B cell (primary cell): ENCODE measurements around the gene FGD4. TPM values are rescaled to one million over a fixed set of nuclear protein-coding genes. Genes with fewer than 3 reads are reported as not detected.

Experiments used
- ATAC-seq: fragments of 200-7000 bp; cut with Tn5 transposase; one replicate; pipeline ENCODE4 v1.10.0; 2021; ENCODE audit warnings: low read depth, mild to moderate bottlenecking, moderate number of reproducible peaks, moderate library complexity
- CTCF ChIA-PET: fragments of 350-600 bp; sonication (Branson Sonifier 250); formaldehyde crosslinking; loops from one replicate; lab custom pipeline; 2021; ENCODE audit warnings: antibody characterized with exemption, inconsistent platforms; lab: Charles Lee
- POLR2A ChIA-PET: fragments of 350-600 bp; sonication (Branson Sonifier 250); formaldehyde crosslinking; loops from one replicate; lab custom pipeline; 2021; ENCODE audit warnings: antibody characterized with exemption; lab: Charles Lee
- DNase-seq: peaks from one replicate; pipeline ENCODE4 v3.0.0; 2013
- H2AFZ ChIP-seq: 2 replicates; pipeline ENCODE4 v1.6.1; 2012; ENCODE audit warnings: mild to moderate bottlenecking, low read depth, low read length; ENCODE audit not compliant: insufficient read depth, poor library complexity, severe bottlenecking
- H3K27ac ChIP-seq, 2 donors: 1 replicate in 1 of 2; 2 replicates in 1 of 2; pipeline ENCODE4 v1.5.1; 2012 to 2013; ENCODE audit warnings: low read length in 2 of 2, mild to moderate bottlenecking in 2 of 2, moderate library complexity in 1 of 2
- H3K27me3 ChIP-seq, 4 experiments: fragments of 200-600 bp in 1 of 4; sonication (generic) in 1 of 4; replicated peaks in 1 of 4; 1 replicate in 2 of 4; 2 replicates in 2 of 4; pipeline versions ENCODE4 v1.6.1 to v1.7.0; 2013 to 2016; ENCODE audit warnings: low read length in 3 of 4, mild to moderate bottlenecking in 2 of 4, mixed read lengths in 1 of 4, moderate library complexity in 1 of 4; ENCODE audit not compliant: insufficient read depth in 4 of 4, control insufficient read depth in 3 of 4; ENCODE audit errors: control extremely low read depth in 1 of 4
- H3K36me3 ChIP-seq, 2 experiments: replicated peaks in 1 of 2; 1 replicate in 1 of 2; 2 replicates in 1 of 2; pipeline versions ENCODE4 v1.6.1 to v1.7.1; 2013; ENCODE audit warnings: low read length in 1 of 2; ENCODE audit not compliant: insufficient read depth in 2 of 2, control insufficient read depth in 1 of 2; ENCODE audit errors: control extremely low read depth in 1 of 2, extremely low read depth in 1 of 2
- H3K4me1 ChIP-seq, 2 donors: fragments of 200-600 bp in 1 of 2; sonication (generic) in 1 of 2; 1 replicate in 1 of 2; 2 replicates in 1 of 2; pipeline versions ENCODE4 v1.5.1 to v1.6.1; 2013 to 2017; ENCODE audit warnings: low read length in 2 of 2; ENCODE audit not compliant: control insufficient read depth in 2 of 2, insufficient read depth in 2 of 2
- H3K4me2 ChIP-seq: replicated peaks from 2 replicates; pipeline ENCODE3; 2012; ENCODE audit warnings: mild to moderate bottlenecking, low read depth, low read length; ENCODE audit not compliant: poor library complexity, severe bottlenecking
- H3K4me3 ChIP-seq, 5 experiments: fragments of 200-600 bp in 1 of 5; sonication (generic) in 1 of 5; 1 replicate in 3 of 5; 2 replicates in 2 of 5; pipeline versions ENCODE4 v1.5.1 to v1.7.0; 2011 to 2016; ENCODE audit warnings: low read length in 4 of 5, mild to moderate bottlenecking in 4 of 5, low read depth in 2 of 5, control low read depth in 1 of 5, moderate library complexity in 1 of 5; ENCODE audit not compliant: insufficient read depth in 1 of 5; ENCODE audit errors: control extremely low read depth in 1 of 5, extremely low read depth in 1 of 5
- H3K79me2 ChIP-seq: fragments of 200-600 bp; sonication (generic); one replicate; pipeline ENCODE4 v1.6.0; 2016; ENCODE audit warnings: low read length; ENCODE audit not compliant: control insufficient read depth, insufficient read depth
- H3K9ac ChIP-seq: fragments of 200-600 bp; sonication (generic); 2 replicates; pipeline ENCODE4 v1.6.1; 2017; ENCODE audit warnings: mild to moderate bottlenecking, low read length, moderate library complexity
- H3K9me3 ChIP-seq, 3 donors: one replicate each; pipeline versions ENCODE4 v1.6.1 to v1.7.1; 2013; ENCODE audit warnings: low read length in 2 of 3; ENCODE audit not compliant: control insufficient read depth in 2 of 3, insufficient read depth in 1 of 3; ENCODE audit errors: control extremely low read depth in 1 of 3
- H4K20me1 ChIP-seq: 2 replicates; pipeline ENCODE4 v1.6.0; 2012; ENCODE audit warnings: mild to moderate bottlenecking, low read length; ENCODE audit not compliant: insufficient read depth, control insufficient read depth, poor library complexity, severe bottlenecking
- H3K27ac Mint-ChIP-seq: one replicate; pipeline ENCODE4 v1.8.0; 2021; ENCODE audit warnings: mixed read lengths
- H3K27me3 Mint-ChIP-seq: one replicate; pipeline ENCODE4 v1.8.0; 2021; ENCODE audit warnings: mixed read lengths
- H3K4me1 Mint-ChIP-seq: one replicate; pipeline ENCODE4 v1.8.0; 2021; ENCODE audit warnings: mixed read lengths
- H3K4me3 Mint-ChIP-seq: one replicate; pipeline ENCODE4 v1.8.0; 2021; ENCODE audit warnings: mixed read lengths
- H3K9me3 Mint-ChIP-seq: one replicate; pipeline ENCODE4 v1.8.0; 2022; ENCODE audit warnings: mixed read lengths; ENCODE audit not compliant: insufficient read depth
- CTCF ChIP-seq: fragments of 200-600 bp; IDR thresholded peaks from one replicate; pipeline ENCODE4 v1.8.0; 2022; ENCODE audit warnings: antibody characterized with exemption, mild to moderate bottlenecking
- EZH2 ChIP-seq: IDR thresholded peaks from 2 replicates; pipeline ENCODE4 v1.6.1; 2012; ENCODE audit warnings: borderline replicate concordance, low read depth, mild to moderate bottlenecking, moderate library complexity, low read length; ENCODE audit not compliant: insufficient read depth, poor library complexity, severe bottlenecking
- WGBS: methylation state at CpG from one replicate; pipeline ENCODE4 v1.1.5; 2013; ENCODE audit warnings: missing lambda C conversion rate; ENCODE audit not compliant: insufficient coverage; 5-methylcytosine and 5-hydroxymethylcytosine counted together
- intact Hi-C: fragments of 100-400 bp; cut with micrococcal nuclease; formaldehyde crosslinking; loops from one replicate; pipeline ENCODE4 v1.10.0; 2022
- polyA plus RNA-seq: library from polyadenylated mRNA; depleted of rRNA; stranded (reverse); fragments of >200 nt; gene quantifications from 2 replicates; pipeline ENCODE4 v1.2.3, GENCODE V29; 2012
- total RNA-seq, 2 donors: library from RNA; stranded (reverse); fragments of 120-200 nt in 1 of 2; gene quantifications; 1 replicate in 1 of 2; 2 replicates in 1 of 2; pipeline versions ENCODE4 v1.2.3 to v1.2.4, GENCODE V29; 2013 to 2022

Gene FGD4
- total and polyA plus RNA-seq, 2 donors (not counting 1 experiment from before 2014, with no cell fraction given) = 2.1 to 2.8 TPM

- H3K9ac ChIP-seq = no peak overlapping the region
- no peaks in the 10 kb centered on the region for H3K36me3 ChIP-seq
- ChIA-PET POLR2A (no interaction called here), CTCF (no interaction called here)
- H3K4me2 ChIP-seq = no peak overlapping the region
- no peaks in the 10 kb centered on the region for H3K9me3 ChIP-seq
- Mint-ChIP-seq H3K4me3 (no peak overlapping the region), H3K27ac (no peak overlapping the region), H3K4me1 (peaks cover 11% of the 10 kb centered on the region), H3K9me3 (no peaks in the 10 kb centered on the region), H3K27me3 (no peaks in the 10 kb centered on the region)
- no peak overlapping the region for H2AFZ ChIP-seq
- H3K4me1 ChIP-seq = peaks cover 0 to 4% of the 10 kb centered on the region in 2 donors
- no peaks in the 10 kb centered on the region for H3K27me3 ChIP-seq
- ATAC-seq (no peak), DNase-seq (no peak)
- H3K4me3 ChIP-seq = no peak overlapping the region
- H3K79me2 ChIP-seq = no peaks in the 10 kb centered on the region
- TF ChIP-seq CTCF = no peak
- no peak for TF ChIP-seq EZH2
- intact Hi-C loops = loop anchor here (10.0 kb wide), 2 partner anchors 593 to 1757 kb away; partner anchors contain the start of gene IPO8
- no peak overlapping the region for H3K27ac ChIP-seq
- H4K20me1 ChIP-seq = no peaks in the 10 kb centered on the region
- WGBS = 100% methylated on average over 1 of the region's 5 CpGs
Measured at GRCh38 chr12:32451816-32452215, 52.5 kb downstream of the FGD4 start.

GRCh38 chr12:32454075-32454474 lies 54.7 kb downstream of the FGD4 start:
- Histone ChIP-seq H3K4me2 (no peak overlapping the region), H3K79me2 (no peaks in the 10 kb centered on the region)

More at GRCh38 chr12:32454075-32454474, 54.7 kb downstream of the FGD4 start:
- ChIA-PET CTCF (interaction anchor here (1.0 to 4.9 kb wide), 6 partner anchors 204 to 801 kb away, joined by 3 to 52 read pairs (median 11); partner anchors contain the start of gene YARS2), POLR2A (no interaction called here)
- Histone ChIP-seq H4K20me1 (no peaks in the 10 kb centered on the region), H3K4me1 (peaks cover 0 to 4% of the 10 kb centered on the region in 2 donors), H3K36me3 (no peaks in the 10 kb centered on the region), H3K9me3 (no peaks in the 10 kb centered on the region), H3K27ac (no peak overlapping the region), H3K4me3 (no peak overlapping the region), H3K27me3 (no peaks in the 10 kb centered on the region), H3K9ac (no peak overlapping the region), H2AFZ (no peak overlapping the region)
- no peak overlapping the region for H3K4me3 Mint-ChIP-seq
- no peak for ATAC-seq
- no CpG with 5 or more reads among the region's 3 CpGs for WGBS
- H3K27ac Mint-ChIP-seq = no peak overlapping the region
- no peaks in the 10 kb centered on the region for H3K9me3 Mint-ChIP-seq
- no peak for DNase-seq
- peaks cover 15% of the 10 kb centered on the region for H3K4me1 Mint-ChIP-seq
- TF ChIP-seq CTCF = no peak
- TF ChIP-seq EZH2 = no peak
- intact Hi-C loops = loop anchor here (2.0 to 10.0 kb wide), 3 partner anchors 15 to 1759 kb away; partner anchors contain the start of gene IPO8
- H3K27me3 Mint-ChIP-seq = no peaks in the 10 kb centered on the region
